ENCODE measurements around the gene KRT2.

KRT2 gene

GRCh38 chr12:52630008-52630500, 22.0 kb downstream of the KRT2 start:
- no peak for TF ChIP-seq TAF1 (IDR thresholded peaks at IDR 0.05; ENCODE audit: borderline replicate concordance, insufficient read depth, low read length)
- TF ChIP-seq FOXP2 (optimal IDR thresholded peaks at IDR 0.05; ENCODE audit: borderline replicate concordance, extremely low read depth, extremely low read length, insufficient read depth), result no peak
- TF ChIP-seq REST (IDR thresholded peaks at IDR 0.05; ENCODE audit: insufficient read depth in 1 of 2, low read depth in 2 of 2, low read length in 2 of 2), result no peak
- TF ChIP-seq POLR2AphosphoS5 (IDR thresholded peaks at IDR 0.05; ENCODE audit: low read depth, low read length), result no peak
- TF ChIP-seq SIN3A (IDR thresholded peaks at IDR 0.05; ENCODE audit: borderline replicate concordance, insufficient read depth, low read length), result no peak

GRCh38 chr12:52629281-52630007, 22.6 kb downstream of the KRT2 start:
- TF ChIP-seq POLR2AphosphoS5 (IDR thresholded peaks at IDR 0.05; ENCODE audit: low read depth, low read length) (no peak), FOXP2 (optimal IDR thresholded peaks at IDR 0.05; ENCODE audit: borderline replicate concordance, extremely low read depth, extremely low read length, insufficient read depth) (no peak), SIN3A (IDR thresholded peaks at IDR 0.05; ENCODE audit: borderline replicate concordance, insufficient read depth, low read length) (no peak), TAF1 (IDR thresholded peaks at IDR 0.05; ENCODE audit: borderline replicate concordance, insufficient read depth, low read length) (no peak), REST (IDR thresholded peaks at IDR 0.05; ENCODE audit: insufficient read depth in 1 of 2, low read depth in 2 of 2, low read length in 2 of 2) (no peak)

- TF ChIP-seq FOXP2 (optimal IDR thresholded peaks at IDR 0.05; ENCODE audit: borderline replicate concordance, extremely low read depth, extremely low read length, insufficient read depth) (no peak), TAF1 (IDR thresholded peaks at IDR 0.05; ENCODE audit: borderline replicate concordance, insufficient read depth, low read length) (no peak), REST (IDR thresholded peaks at IDR 0.05; ENCODE audit: insufficient read depth in 1 of 2, low read depth in 2 of 2, low read length in 2 of 2) (no peak), SIN3A (IDR thresholded peaks at IDR 0.05; ENCODE audit: borderline replicate concordance, insufficient read depth, low read length) (no peak), POLR2AphosphoS5 (IDR thresholded peaks at IDR 0.05; ENCODE audit: low read depth, low read length) (no peak)
These were observed 23.2 kb downstream of the KRT2 start for GRCh38 chr12:52628841-52629240.

- TF ChIP-seq SIN3A (IDR thresholded peaks at IDR 0.05; ENCODE audit: borderline replicate concordance, insufficient read depth, low read length), result no peak
- TF ChIP-seq POLR2AphosphoS5 (IDR thresholded peaks at IDR 0.05; ENCODE audit: low read depth, low read length), result no peak
- no peak for TF ChIP-seq TAF1 (IDR thresholded peaks at IDR 0.05; ENCODE audit: borderline replicate concordance, insufficient read depth, low read length)
- no peak for TF ChIP-seq FOXP2 (optimal IDR thresholded peaks at IDR 0.05; ENCODE audit: borderline replicate concordance, extremely low read depth, extremely low read length, insufficient read depth)
- no peak for TF ChIP-seq REST (IDR thresholded peaks at IDR 0.05; ENCODE audit: insufficient read depth in 1 of 2, low read depth in 2 of 2, low read length in 2 of 2)
These were observed 23.9 kb downstream of the KRT2 start for GRCh38 chr12:52628111-52628507.
